ENCODE results near the gene MYEF2.
A peak's percentile ranks its signal among the peaks of the same experiment; 100 is the strongest.

MYEF2 gene

GRCh38 chr15:48177766-48178647 is at the start of gene MYEF2:
Gene MYEF2 (minus strand): TSS chr15:48178295. CDS start chr15:48178237, 58 bp downstream.
- DNase-seq (ENCODE audit: low spot score): peak; percentile 86

GRCh38 chr15:48225771-48226170 is 47.7 kb upstream of the MYEF2 start:
- no peak for DNase-seq (ENCODE audit: low spot score)

GRCh38 chr15:48222627-48223026 is 44.5 kb upstream of the MYEF2 start:
- no peak for DNase-seq (ENCODE audit: low spot score)

GRCh38 chr15:48221885-48222284 is 43.8 kb upstream of the MYEF2 start:
- peak; percentile 13 for DNase-seq (ENCODE audit: low spot score)

GRCh38 chr15:48221261-48221660 is 43.2 kb upstream of the MYEF2 start:
- no peak for DNase-seq (ENCODE audit: low spot score)

GRCh38 chr15:48205981-48206380 is 27.9 kb upstream of the MYEF2 start, which contains the start of gene SLC12A1:
Gene SLC12A1 (plus strand): TSS chr15:48206302. CDS start chr15:48207720, 1,418 bp downstream.
- no peak for DNase-seq (ENCODE audit: low spot score)

- no peak for DNase-seq (ENCODE audit: low spot score)
These were observed 24.0 kb upstream of the MYEF2 start for GRCh38 chr15:48202068-48202467.

GRCh38 chr15:48191574-48192225 is 13.6 kb upstream of the MYEF2 start, which contains the start of gene CTXN2:
Gene CTXN2 (plus strand): TSS chr15:48191665. CDS start chr15:48201301, 9,636 bp downstream.
- no peak for DNase-seq (ENCODE audit: low spot score)

GRCh38 chr15:48190932-48191573 is 13.0 kb upstream of the MYEF2 start:
- peak; percentile 67 for DNase-seq (ENCODE audit: low spot score)

- DNase-seq (ENCODE audit: low spot score): no peak
These were observed 8.2 kb upstream of the MYEF2 start for GRCh38 chr15:48186271-48186670.

GRCh38 chr15:48185529-48185928 is 7.4 kb upstream of the MYEF2 start:
- DNase-seq (ENCODE audit: low spot score): no peak

GRCh38 chr15:48182749-48183148 is 4.7 kb upstream of the MYEF2 start:
- no peak for DNase-seq (ENCODE audit: low spot score)

GRCh38 chr15:48178648-48178931 is 495 bp upstream of the MYEF2 start:
- no peak for DNase-seq (ENCODE audit: low spot score)

GRCh38 chr15:48177383-48177765 is 721 bp downstream of the MYEF2 start:
- peak; percentile 57 for DNase-seq (ENCODE audit: low spot score)

- DNase-seq (ENCODE audit: low spot score): no peak
These were observed 1.1 kb downstream of the MYEF2 start for GRCh38 chr15:48176957-48177356.

GRCh38 chr15:48176112-48176511 is 2.0 kb downstream of the MYEF2 start:
- no peak for DNase-seq (ENCODE audit: low spot score)

GRCh38 chr15:48175126-48175525 is 3.0 kb downstream of the MYEF2 start:
- no peak for DNase-seq (ENCODE audit: low spot score)

- no peak for DNase-seq (ENCODE audit: low spot score)
These were observed 7.1 kb downstream of the MYEF2 start for GRCh38 chr15:48170981-48171380.

GRCh38 chr15:48168616-48169015 is 9.5 kb downstream of the MYEF2 start:
- no peak for DNase-seq (ENCODE audit: low spot score)

- DNase-seq (ENCODE audit: low spot score): no peak
These were observed 24.6 kb downstream of the MYEF2 start for GRCh38 chr15:48153526-48153925.

- peak; percentile 21 for DNase-seq (ENCODE audit: low spot score)
These were observed 28.2 kb downstream of the MYEF2 start for GRCh38 chr15:48149858-48150257.

- DNase-seq (ENCODE audit: low spot score): no peak
These were observed 30.7 kb downstream of the MYEF2 start for GRCh38 chr15:48147358-48147757.

- no peak for DNase-seq (ENCODE audit: low spot score)
These were observed 32.2 kb downstream of the MYEF2 start for GRCh38 chr15:48145923-48146322.

Measured in GM03348 (cell line).